Hematopoietic multipotent progenitor cell (in vitro differentiated cells): ENCODE data around the gene FAM83E. TPM values are rescaled to one million over a fixed set of nuclear protein-coding genes. Genes with fewer than 3 reads are reported as not detected.
"Not testable (repeated sequence)": the region's sequence is repeated elsewhere in the genome, so short reads cannot be mapped to it uniquely, and the experiment has no call there.

ENCODE experiments used
- DNase-seq, 3 donors: peaks; one replicate each; pipeline ENCODE4 v3.0.0-alpha.2; 2011 to 2015; ENCODE audit warnings: low read depth in 2 of 3, low spot score in 2 of 3
- total RNA-seq: library from RNA; depleted of rRNA; stranded (reverse); fragments of >200 nt; gene quantifications from one replicate; pipeline ENCODE4 v1.2.3, GENCODE V29; 2012

The FAM83E gene
- total RNA-seq, 1 donor = 3.2 TPM

DNA sequence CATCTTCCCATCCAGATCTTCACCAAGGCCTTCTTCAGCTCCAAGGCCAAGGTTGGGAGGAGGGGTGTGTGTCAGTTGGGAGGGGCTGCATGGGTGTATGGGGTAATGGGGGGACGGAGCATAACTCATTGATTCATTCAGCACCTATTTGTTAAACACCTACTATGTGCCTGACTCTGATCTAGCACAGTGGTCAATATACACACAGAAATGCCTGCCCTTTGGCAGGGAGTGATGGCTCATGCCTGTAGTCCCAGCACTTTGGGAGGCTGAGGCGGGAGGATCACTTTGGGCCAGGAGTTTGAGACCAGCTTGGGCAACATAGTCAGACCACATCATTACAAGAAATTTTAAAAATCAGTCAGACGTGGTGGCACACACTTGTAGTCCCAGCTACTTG lies 27.5 kb downstream of the FAM83E start:
- DNase-seq = no peak

GRCh38 chr19:48582168-48582567 lies 32.7 kb downstream of the FAM83E start:
- no peak for DNase-seq

DNA sequence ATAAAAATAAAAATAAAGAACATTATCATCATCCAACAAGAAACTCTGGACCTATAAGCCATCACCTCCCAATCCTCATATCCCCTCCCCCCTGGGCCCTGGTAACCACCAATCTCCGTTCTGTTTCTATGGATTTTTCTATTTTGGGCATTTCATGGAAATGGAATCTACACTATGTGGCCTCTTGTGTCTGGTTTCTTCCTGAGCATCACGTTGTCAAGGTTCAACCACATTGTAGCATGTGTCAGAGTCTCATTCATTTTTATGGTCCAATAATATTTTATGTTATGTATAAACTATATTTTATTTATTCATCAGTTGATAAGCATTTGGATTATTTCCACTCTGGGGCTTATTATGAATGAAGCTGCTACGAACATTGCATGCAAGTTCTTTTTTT lies 36.0 kb downstream of the FAM83E start:
- DNase-seq = no peak

DNA sequence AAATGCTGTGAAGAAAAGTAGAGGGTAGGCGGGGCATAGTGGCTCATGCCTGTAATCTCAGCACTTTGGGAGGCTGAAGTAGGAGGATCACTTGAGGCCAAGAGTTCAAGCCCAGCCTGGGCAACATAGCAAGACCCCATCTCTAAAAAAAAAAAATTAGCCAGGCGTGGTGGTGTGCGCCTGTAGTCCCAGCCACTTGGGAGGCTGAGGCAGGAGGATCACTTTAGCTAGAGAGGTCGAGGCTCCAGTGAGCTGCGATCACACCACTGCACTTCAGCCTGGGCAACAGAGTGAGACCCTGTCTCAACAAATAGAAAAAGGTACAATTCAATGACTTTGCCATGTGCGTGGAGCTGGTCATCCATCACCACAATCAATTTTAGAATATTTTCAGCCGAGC lies 37.0 kb downstream of the FAM83E start:
- not testable (repeated sequence) for DNase-seq

DNA sequence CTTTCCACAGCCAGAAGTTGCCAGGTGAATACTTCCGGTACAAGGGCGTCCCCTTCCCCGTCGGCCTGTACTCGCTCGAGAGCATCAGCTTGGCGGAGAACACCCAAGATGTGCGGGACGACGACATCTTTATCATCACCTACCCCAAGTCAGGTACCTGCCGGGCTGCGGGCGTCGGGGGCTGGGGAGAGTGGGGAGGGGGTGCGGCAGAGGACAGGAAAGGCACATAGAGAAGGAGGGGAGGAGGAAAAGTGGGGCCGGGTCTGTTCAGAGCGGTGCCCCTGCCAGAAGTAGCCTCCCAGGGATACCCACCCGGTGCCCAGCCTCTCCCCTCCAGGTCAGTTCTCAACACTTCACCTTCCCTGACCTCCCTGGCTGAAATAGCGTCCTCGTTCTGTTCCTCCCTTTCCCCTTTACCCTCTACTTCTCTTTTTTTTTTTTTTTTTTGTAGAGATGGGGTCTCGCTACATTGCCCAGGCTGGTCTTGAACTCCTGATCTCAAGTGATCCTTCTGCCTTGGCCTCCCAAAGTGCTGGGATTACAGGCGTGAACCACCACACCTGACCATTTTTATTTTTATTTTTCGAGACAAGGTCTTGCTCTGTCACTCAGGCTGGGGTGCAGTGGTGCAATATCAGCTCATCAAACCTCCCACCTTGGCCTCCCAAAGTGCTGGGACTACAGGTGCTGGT lies 38.8 kb downstream of the FAM83E start:
- DNase-seq = no peak

GRCh38 chr19:48573163-48573505 lies 41.7 kb downstream of the FAM83E start:
- DNase-seq = no peak

GRCh38 chr19:48571378-48572162 lies 43.3 kb downstream of the FAM83E start:
- DNase-seq = no peak

GRCh38 chr19:48569814-48570213 lies 45.1 kb downstream of the FAM83E start:
- DNase-seq = no peak

DNA sequence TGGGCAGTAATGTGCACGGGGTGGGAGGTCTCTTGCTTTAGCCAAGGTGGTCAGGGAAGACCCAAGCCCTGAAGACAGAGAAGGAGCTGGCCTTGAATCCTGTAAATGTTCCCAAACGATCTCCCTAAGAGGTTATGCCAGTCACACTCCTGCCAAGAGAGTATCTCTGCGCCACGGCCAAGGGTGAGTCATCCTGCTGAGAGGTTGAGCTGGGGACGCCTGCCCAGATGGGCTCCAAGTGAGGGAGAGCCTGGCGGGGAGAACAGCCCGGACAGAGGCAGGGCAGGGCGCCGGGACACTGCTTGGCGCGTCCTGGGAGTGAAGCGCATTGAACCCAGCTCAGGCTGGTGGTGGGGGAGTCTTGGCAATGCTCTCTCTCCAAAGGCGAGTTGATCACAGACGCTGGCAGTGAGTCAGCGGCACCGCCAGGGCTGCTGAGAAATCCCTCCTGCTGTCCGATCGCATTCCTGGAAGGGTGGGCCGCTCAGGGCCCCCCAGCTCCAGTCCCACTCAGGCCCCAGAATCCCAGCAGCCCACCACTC lies 46.5 kb downstream of the FAM83E start:
- peak in 2 of 3 donors; percentile 21 to 36 for DNase-seq

DNA sequence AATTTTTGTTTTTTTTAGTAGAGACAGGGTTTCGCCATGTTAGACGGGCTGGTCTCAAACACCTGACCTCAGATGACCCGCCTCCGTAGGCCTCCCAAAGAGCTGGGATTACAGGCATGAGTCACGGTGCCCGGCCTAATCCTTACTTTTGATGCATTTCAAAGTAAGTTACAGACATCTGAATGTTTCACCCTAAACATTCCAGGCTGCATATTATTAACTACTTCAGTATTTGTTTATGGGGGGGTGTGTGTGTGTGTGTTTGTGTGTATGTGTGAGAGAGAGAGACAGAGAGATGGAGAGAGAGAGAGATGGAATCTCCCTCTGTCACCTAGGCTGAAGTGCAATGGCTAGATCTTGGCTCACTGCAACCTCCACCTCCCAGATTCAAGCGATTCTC lies 49.8 kb downstream of the FAM83E start:
- no peak for DNase-seq

Other genes starting within 250 kb of the FAM83E start
- gene KDELR1, start 223.5 kb downstream of the FAM83E start, total RNA-seq = 75.9 TPM
- 0.54 TPM for gene GRIN2D, start 221.4 kb downstream of the FAM83E start, total RNA-seq
- gene GRWD1, start 169.1 kb downstream of the FAM83E start, total RNA-seq = 41.2 TPM
- 1.6 TPM for gene KCNJ14, start 159.5 kb downstream of the FAM83E start, total RNA-seq
- 62.7 TPM for gene CYTH2, start 145.7 kb downstream of the FAM83E start, total RNA-seq
- 0.54 TPM for gene LMTK3, start 103.2 kb downstream of the FAM83E start, total RNA-seq
- gene SULT2B1, start 62.9 kb downstream of the FAM83E start, total RNA-seq = not detected
- gene SPACA4, start 8.3 kb downstream of the FAM83E start, total RNA-seq = not detected
- 4,879 TPM for gene RPL18, start 4.1 kb upstream of the FAM83E start, total RNA-seq
- 10.0 TPM for gene SPHK2, start 4.4 kb upstream of the FAM83E start, total RNA-seq
- gene DBP, start 22.3 kb upstream of the FAM83E start, total RNA-seq = 9.4 TPM
- 2.4 TPM for gene CA11, start 31.1 kb upstream of the FAM83E start, total RNA-seq
- 1.6 TPM for gene NTN5, start 57.9 kb upstream of the FAM83E start, total RNA-seq
- gene FUT2, start 80.9 kb upstream of the FAM83E start, total RNA-seq = under 0.01 TPM
- gene MAMSTR, start 104.6 kb upstream of the FAM83E start, total RNA-seq = 1.1 TPM
- 0.54 TPM for gene RASIP1, start 125.5 kb upstream of the FAM83E start, total RNA-seq
- gene IZUMO1, start 131.8 kb upstream of the FAM83E start, total RNA-seq = under 0.01 TPM
- gene FUT1, start 137.6 kb upstream of the FAM83E start, total RNA-seq = 1.6 TPM
- not detected for gene FGF21, start 140.4 kb upstream of the FAM83E start, total RNA-seq
- gene BCAT2, start 196.0 kb upstream of the FAM83E start, total RNA-seq = 41.7 TPM
- 2.4 TPM for gene HSD17B14, start 221.4 kb upstream of the FAM83E start, total RNA-seq